Endothelial cell of umbilical vein (primary cell): ENCODE measurements around the gene AARS2. TPM values are rescaled to one million over a fixed set of nuclear protein-coding genes. Genes with fewer than 3 reads are reported as not detected.

Experiments
- BruUV-seq: library from RNA; stranded (reverse); fragments of 400-500 nt; replicated peaks from 2 replicates; lab custom pipeline; 2021; lab: Mats Ljungman, UMichigan
- CTCF ChIA-PET: fragments of 300-600, 350-600 bp; sonication (Branson Sonifier 250); formaldehyde crosslinking; loops from one replicate; lab custom pipeline; 2021; ENCODE audit warnings: antibody characterized with exemption, inconsistent platforms; lab: Charles Lee
- POLR2A ChIA-PET: fragments of 300-600, 350-600 bp; sonication (Branson Sonifier 250); formaldehyde crosslinking; loops from one replicate; lab custom pipeline; 2021; ENCODE audit warnings: antibody characterized with exemption, inconsistent platforms; lab: Charles Lee
- DNase-seq: peaks from one replicate; pipeline ENCODE4 v3.0.0-alpha.2; 2011; ENCODE audit warnings: low read depth, low spot score
- FAIRE-seq: peaks from 2 replicates; lab custom pipeline; 2011; peaks lifted over from hg19 to GRCh38; lab: Jason Lieb, UNC
- H2AFZ ChIP-seq: 2 replicates; pipeline ENCODE4 v1.6.0; 2012; ENCODE audit warnings: low read depth, low read length, control low read depth, inconsistent platforms
- H3K27ac ChIP-seq: 2 replicates; pipeline ENCODE4 v1.5.1; 2011; ENCODE audit warnings: low read depth, mild to moderate bottlenecking, control low read depth, low read length, moderate library complexity; ENCODE audit not compliant: insufficient read depth
- H3K27me3 ChIP-seq, 2 experiments: 2 replicates each; pipeline versions ENCODE4 v1.6.0 to v1.6.1; 2011; ENCODE audit warnings: low read length in 2 of 2, mixed read lengths in 1 of 2; ENCODE audit not compliant: control insufficient read depth in 2 of 2, insufficient read depth in 2 of 2
- H3K36me3 ChIP-seq, 2 experiments: 2 replicates in 1 of 2; 3 replicates in 1 of 2; pipeline ENCODE4 v1.5.1; 2011; ENCODE audit warnings: low read length in 2 of 2, mild to moderate bottlenecking in 1 of 2, moderate library complexity in 1 of 2; ENCODE audit not compliant: control insufficient read depth in 2 of 2, insufficient read depth in 2 of 2; ENCODE audit errors: extremely low read depth in 1 of 2
- H3K4me1 ChIP-seq: 3 replicates; pipeline ENCODE4 v1.5.1; 2011; ENCODE audit warnings: mild to moderate bottlenecking, low read length; ENCODE audit not compliant: control insufficient read depth, insufficient read depth; ENCODE audit errors: extremely low read depth
- H3K4me2 ChIP-seq: 2 replicates; pipeline ENCODE4 v1.6.1; 2011; ENCODE audit warnings: low read length, control low read depth, mixed read lengths; ENCODE audit not compliant: insufficient read depth
- H3K4me3 ChIP-seq, 3 experiments: fragments of 200-600 bp in 1 of 3; sonication (generic), shearing (Covaris generic) in 1 of 3; replicated peaks in 1 of 3; 2 replicates each; pipeline ENCODE4 v1.5.1; 2011 to 2016; ENCODE audit warnings: control low read depth in 3 of 3, low read length in 3 of 3, mild to moderate bottlenecking in 2 of 3, inconsistent platforms in 1 of 3, low read depth in 1 of 3, moderate library complexity in 1 of 3; ENCODE audit not compliant: insufficient read depth in 1 of 3
- H3K79me2 ChIP-seq: 2 replicates; pipeline ENCODE4 v1.6.0; 2012; ENCODE audit warnings: low read length, inconsistent platforms; ENCODE audit not compliant: control insufficient read depth, insufficient read depth
- H3K9ac ChIP-seq: replicated peaks from 2 replicates; pipeline ENCODE3; 2011; ENCODE audit warnings: low read length, control low read depth; ENCODE audit not compliant: insufficient read depth; ENCODE audit errors: extremely low read depth
- H3K9me1 ChIP-seq: replicated peaks from 3 replicates; pipeline ENCODE4 v1.6.0; 2011; ENCODE audit warnings: mild to moderate bottlenecking, low read length; ENCODE audit not compliant: control insufficient read depth, insufficient read depth; ENCODE audit errors: extremely low read depth
- H3K9me3 ChIP-seq: replicated peaks from 2 replicates; pipeline ENCODE4 v1.5.1; 2012; ENCODE audit warnings: low read length, inconsistent platforms; ENCODE audit not compliant: control insufficient read depth, insufficient read depth
- H4K20me1 ChIP-seq: replicated peaks from 2 replicates; pipeline ENCODE3; 2011; ENCODE audit warnings: mild to moderate bottlenecking, low read length; ENCODE audit not compliant: control insufficient read depth, insufficient read depth; ENCODE audit errors: extremely low read depth
- CTCF ChIP-seq, 2 donors: IDR thresholded peaks; 1 replicate in 1 of 2; 2 replicates in 1 of 2; pipeline ENCODE4 v1.5.1; 2011; ENCODE audit warnings: low read length in 2 of 2, mild to moderate bottlenecking in 2 of 2, moderate library complexity in 2 of 2, control low read depth in 1 of 2, inconsistent platforms in 1 of 2, low read depth in 1 of 2; ENCODE audit not compliant: insufficient read depth in 1 of 2; ENCODE audit errors: extremely low read depth in 1 of 2
- EZH2 ChIP-seq: IDR thresholded peaks from 2 replicates; pipeline ENCODE4 v1.6.1; 2012; ENCODE audit warnings: borderline replicate concordance, low read depth, mild to moderate bottlenecking, moderate library complexity, low read length, inconsistent platforms; ENCODE audit not compliant: severe bottlenecking
- FOS ChIP-seq: IDR thresholded peaks from 2 replicates; pipeline ENCODE4 v1.6.1; 2011; ENCODE audit warnings: mild to moderate bottlenecking, low read length, moderate library complexity, borderline replicate concordance; ENCODE audit not compliant: insufficient read depth
- GATA2 ChIP-seq: IDR thresholded peaks from 2 replicates; pipeline ENCODE4 v1.7.0; 2011; ENCODE audit warnings: low read depth, mild to moderate bottlenecking, moderate library complexity, mixed read lengths, low read length; ENCODE audit not compliant: insufficient read length, insufficient read depth
- JUN ChIP-seq: IDR thresholded peaks from 2 replicates; pipeline ENCODE4 v1.6.1; 2011; ENCODE audit warnings: borderline replicate concordance, low read depth; ENCODE audit not compliant: insufficient read length, insufficient read depth
- MAX ChIP-seq: IDR thresholded peaks from 2 replicates; pipeline ENCODE4 v1.6.1; 2011; ENCODE audit not compliant: insufficient read depth, insufficient read length
- MYC ChIP-seq: IDR thresholded peaks from one replicate; pipeline ENCODE4 v1.6.1; 2011; ENCODE audit warnings: mild to moderate bottlenecking, low read depth, low read length
- POLR2A ChIP-seq: IDR thresholded peaks from 2 replicates; pipeline ENCODE4 v1.6.1; 2012; ENCODE audit warnings: low read depth, mild to moderate bottlenecking, control low read depth, low read length
- POLR2AphosphoS5 ChIP-seq: IDR thresholded peaks from 2 replicates; pipeline ENCODE4 v1.6.1; 2012; ENCODE audit warnings: low read depth, mild to moderate bottlenecking, control low read depth, low read length, moderate library complexity; ENCODE audit not compliant: insufficient read depth
- dilution Hi-C: fragments of 300-500 bp; cut with MboI; formaldehyde crosslinking; loops from one replicate; pipeline ENCODE4 v1.15.0; 2019; ENCODE audit warnings: low sequenced_read_pairs; ENCODE audit not compliant: extremely low pct_ligation_motif_present
- intact Hi-C: fragments of 100-400 bp; cut with micrococcal nuclease; formaldehyde crosslinking; loops from one replicate; pipeline ENCODE4 v1.10.0; 2022
- polyA plus RNA-seq, 4 experiments: library from polyadenylated mRNA; depleted of rRNA in 3 of 4; stranded (reverse) in 3 of 4; unstranded in 1 of 4; fragments of >200 nt; gene quantifications; 2 replicates each; pipeline versions ENCODE4 v1.2.1 to v1.2.3, GENCODE V29; 2011 to 2012; ENCODE audit warnings: missing spikeins in 1 of 4
- total RNA-seq: library from RNA; stranded (reverse); gene quantifications from 2 replicates; pipeline ENCODE4 v1.2.3, GENCODE V29; 2021

AARS2 gene
- total and polyA plus RNA-seq, 2 donors (not counting 3 experiments of a cell fraction or from before 2014, with no cell fraction given): 8.3 to 17.9 TPM

GRCh38 chr6:44327760-44328159 lies 14.6 kb upstream of the AARS2 start:
- BruUV-seq: no TSS peak

More at GRCh38 chr6:44327760-44328159, 14.6 kb upstream of the AARS2 start:
- no peaks in the 10 kb centered on the region for H4K20me1 ChIP-seq
- DNase-seq: no peak
- no peak overlapping the region for H3K9ac ChIP-seq
- H3K4me1 ChIP-seq: no peaks in the 10 kb centered on the region
- ChIA-PET POLR2A (no interaction called here), CTCF (no interaction called here)
- H3K36me3 ChIP-seq: no peaks in the 10 kb centered on the region
- peaks cover 26 to 35% of the 10 kb centered on the region in 2 experiments for H3K27me3 ChIP-seq
- no peaks in the 10 kb centered on the region for H3K9me1 ChIP-seq
- no peaks in the 10 kb centered on the region for H3K79me2 ChIP-seq
- H3K4me3 ChIP-seq: no peak overlapping the region
- H3K9me3 ChIP-seq: no peaks in the 10 kb centered on the region
- H3K27ac ChIP-seq: no peak overlapping the region
- FAIRE-seq: no peak
- TF ChIP-seq FOS (no peak), CTCF (IDR thresholded peaks at IDR 0.05; ENCODE audit: extremely low read depth in 1 of 2, insufficient read depth in 1 of 2, low read depth in 1 of 2, low read length in 2 of 2) (no peak), POLR2AphosphoS5 (no peak), JUN (no peak), GATA2 (no peak), MAX (no peak), MYC (no peak), POLR2A (no peak), EZH2 (no peak)
- dilution Hi-C loops: no loop called here
- no peak overlapping the region for H2AFZ ChIP-seq
- intact Hi-C loops: no loop called here
- no peak overlapping the region for H3K4me2 ChIP-seq
